ENCODE results near the gene DMKN.
A peak's percentile ranks its signal among the peaks of the same experiment; 100 is the strongest.

DNA sequence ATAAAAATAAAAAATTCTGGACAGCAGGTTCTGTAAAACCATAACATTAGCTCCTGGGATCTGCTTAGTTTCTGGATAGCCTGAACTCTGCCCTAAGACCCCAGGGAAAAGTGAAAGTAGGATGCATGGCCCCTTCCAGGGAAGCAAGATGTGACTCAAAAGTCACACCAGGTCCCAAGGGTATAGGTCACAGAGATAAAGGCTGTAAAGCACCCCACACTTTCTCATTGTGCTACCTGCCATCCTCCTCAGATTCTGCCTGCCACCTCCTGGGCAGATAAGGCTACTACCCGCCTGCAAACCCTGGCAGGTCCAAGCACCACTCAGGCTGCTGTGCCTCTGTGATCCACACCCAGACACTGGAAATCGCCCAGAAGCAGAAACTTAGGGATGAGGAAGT, 44.8 kb downstream of the DMKN start:
- TF ChIP-seq, protein P1, sequence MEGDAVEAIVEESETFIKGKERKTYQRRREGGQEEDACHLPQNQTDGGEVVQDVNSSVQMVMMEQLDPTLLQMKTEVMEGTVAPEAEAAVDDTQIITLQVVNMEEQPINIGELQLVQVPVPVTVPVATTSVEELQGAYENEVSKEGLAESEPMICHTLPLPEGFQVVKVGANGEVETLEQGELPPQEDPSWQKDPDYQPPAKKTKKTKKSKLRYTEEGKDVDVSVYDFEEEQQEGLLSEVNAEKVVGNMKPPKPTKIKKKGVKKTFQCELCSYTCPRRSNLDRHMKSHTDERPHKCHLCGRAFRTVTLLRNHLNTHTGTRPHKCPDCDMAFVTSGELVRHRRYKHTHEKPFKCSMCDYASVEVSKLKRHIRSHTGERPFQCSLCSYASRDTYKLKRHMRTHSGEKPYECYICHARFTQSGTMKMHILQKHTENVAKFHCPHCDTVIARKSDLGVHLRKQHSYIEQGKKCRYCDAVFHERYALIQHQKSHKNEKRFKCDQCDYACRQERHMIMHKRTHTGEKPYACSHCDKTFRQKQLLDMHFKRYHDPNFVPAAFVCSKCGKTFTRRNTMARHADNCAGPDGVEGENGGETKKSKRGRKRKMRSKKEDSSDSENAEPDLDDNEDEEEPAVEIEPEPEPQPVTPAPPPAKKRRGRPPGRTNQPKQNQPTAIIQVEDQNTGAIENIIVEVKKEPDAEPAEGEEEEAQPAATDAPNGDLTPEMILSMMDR (conservative IDR thresholded peaks at IDR 0.05): peak; percentile 74
- no peak for TF ChIP-seq ZFX (IDR thresholded peaks at IDR 0.05)
